ENCODE results near the gene NFIB. TPM values are rescaled to one million over a fixed set of nuclear protein-coding genes. Genes with fewer than 3 reads are reported as not detected.

The NFIB gene
- total RNA-seq, 1 donor from 2014 or later = 76.4 TPM

- no peak for TF ChIP-seq CTCF (conservative IDR thresholded peaks at IDR 0.05)
- H3K27ac Mint-ChIP-seq = peak overlapping the region; percentile 66
- H3K27me3 Mint-ChIP-seq = peaks cover 4% of the 10 kb centered on the region
- no peaks in the 10 kb centered on the region for H3K36me3 Mint-ChIP-seq
- no peak for DNase-seq (ENCODE audit: extremely low spot score, unreplicated experiment)
- peaks cover 41% of the 10 kb centered on the region for H3K4me1 Mint-ChIP-seq (ENCODE audit: unreplicated experiment)
- no peaks in the 10 kb centered on the region for H3K9me3 Mint-ChIP-seq
- H3K4me3 Mint-ChIP-seq = peak overlapping the region; percentile 92
These were observed 33.6 kb upstream of the NFIB start for GRCh38 chr9:14347406-14348122.

- H3K27ac Mint-ChIP-seq = peak overlapping the region; percentile 78
- no peak for TF ChIP-seq CTCF (conservative IDR thresholded peaks at IDR 0.05)
- no peaks in the 10 kb centered on the region for H3K27me3 Mint-ChIP-seq
- no peak for DNase-seq (ENCODE audit: extremely low spot score, unreplicated experiment)
- peak overlapping the region; percentile 92 for H3K4me3 Mint-ChIP-seq
- no peaks in the 10 kb centered on the region for H3K9me3 Mint-ChIP-seq
- peaks cover 38% of the 10 kb centered on the region for H3K4me1 Mint-ChIP-seq (ENCODE audit: unreplicated experiment)
- no peaks in the 10 kb centered on the region for H3K36me3 Mint-ChIP-seq
These were observed 33.0 kb upstream of the NFIB start for GRCh38 chr9:14346811-14347405.

- H3K27ac Mint-ChIP-seq = peak overlapping the region; percentile 78
- no peaks in the 10 kb centered on the region for H3K27me3 Mint-ChIP-seq
- peak overlapping the region; percentile 92 for H3K4me3 Mint-ChIP-seq
- no peak for TF ChIP-seq CTCF (conservative IDR thresholded peaks at IDR 0.05)
- H3K36me3 Mint-ChIP-seq = no peaks in the 10 kb centered on the region
- H3K4me1 Mint-ChIP-seq (ENCODE audit: unreplicated experiment) = peaks cover 38% of the 10 kb centered on the region
- DNase-seq (ENCODE audit: extremely low spot score, unreplicated experiment) = no peak
- H3K9me3 Mint-ChIP-seq = no peaks in the 10 kb centered on the region
These were observed 32.4 kb upstream of the NFIB start for GRCh38 chr9:14346231-14346791.

- TF ChIP-seq CTCF (conservative IDR thresholded peaks at IDR 0.05) = no peak
- Mint-ChIP-seq H3K27me3 (no peaks in the 10 kb centered on the region), H3K36me3 (no peaks in the 10 kb centered on the region), H3K9me3 (no peaks in the 10 kb centered on the region), H3K27ac (no peak overlapping the region), H3K4me1 (ENCODE audit: unreplicated experiment) (peaks cover 34% of the 10 kb centered on the region), H3K4me3 (peak overlapping the region; percentile 92)
- no peak for DNase-seq (ENCODE audit: extremely low spot score, unreplicated experiment)
These were observed 31.7 kb upstream of the NFIB start for GRCh38 chr9:14345354-14346230.

GRCh38 chr9:14344941-14345353 is 31.0 kb upstream of the NFIB start:
- Mint-ChIP-seq H3K4me1 (ENCODE audit: unreplicated experiment) (peaks cover 28% of the 10 kb centered on the region), H3K9me3 (no peaks in the 10 kb centered on the region), H3K36me3 (no peaks in the 10 kb centered on the region), H3K4me3 (peak overlapping the region; percentile 92), H3K27me3 (peaks cover 3% of the 10 kb centered on the region), H3K27ac (no peak overlapping the region)
- no peak for TF ChIP-seq CTCF (conservative IDR thresholded peaks at IDR 0.05)
- no peak for DNase-seq (ENCODE audit: extremely low spot score, unreplicated experiment)
